T-helper 1 cell (primary cell): ENCODE results near the gene MS4A6E.
"Not testable (repeated sequence)": the region's sequence is repeated elsewhere in the genome, so short reads cannot be mapped to it uniquely, and the experiment has no call there.

Experiments
- DNase-seq, 5 donors: peaks; one replicate each; pipeline ENCODE4 v3.0.0-alpha.2; 2012 to 2020
- total RNA-seq, 4 donors: gene quantifications; one replicate each; lab custom pipeline; 2026; lab: John Stamatoyannopoulos, UW

Gene MS4A6E
- total RNA-seq = 0 reads per million in 4 donors

GRCh38 chr11:60326955-60327354, at the start of gene MS4A6E:
MS4A6E (plus strand) TSS chr11:60327255; CDS start chr11:60334896, 7,641 bp downstream.
- DNase-seq = no peak

GRCh38 chr11:60280412-60280811, 46.6 kb upstream of the MS4A6E start, which contains the start of gene MS4A4A:
MS4A4A (plus strand) TSS chr11:60280666; CDS start chr11:60280676, 10 bp downstream.
- no peak for DNase-seq

- DNase-seq = no peak
Observed at GRCh38 chr11:60281485-60281884, 45.6 kb upstream of the MS4A6E start.

- no peak for DNase-seq
Observed at GRCh38 chr11:60282286-60282685, 44.8 kb upstream of the MS4A6E start.

- not testable (repeated sequence) for DNase-seq
Observed at GRCh38 chr11:60285411-60286126, 41.5 kb upstream of the MS4A6E start.

- no peak for DNase-seq
Observed at GRCh38 chr11:60288531-60288930, 38.5 kb upstream of the MS4A6E start.

- DNase-seq = no peak
Observed at GRCh38 chr11:60292145-60292544, 34.9 kb upstream of the MS4A6E start.

GRCh38 chr11:60301178-60301577, 25.9 kb upstream of the MS4A6E start:
- no peak for DNase-seq

GRCh38 chr11:60301884-60302283, 25.2 kb upstream of the MS4A6E start:
- not testable (repeated sequence) for DNase-seq

GRCh38 chr11:60303661-60304060, 23.4 kb upstream of the MS4A6E start:
- DNase-seq = no peak

GRCh38 chr11:60305906-60306619, 21.0 kb upstream of the MS4A6E start:
- no peak for DNase-seq

- peak in 1 of 5 donors; percentile 1 for DNase-seq
Observed at GRCh38 chr11:60307507-60308195, 19.4 kb upstream of the MS4A6E start.

- no peak for DNase-seq
Observed at GRCh38 chr11:60310407-60310998, 16.6 kb upstream of the MS4A6E start.

GRCh38 chr11:60314635-60315321, 12.3 kb upstream of the MS4A6E start:
- DNase-seq = no peak

- DNase-seq = no peak
Observed at GRCh38 chr11:60315871-60316270, 11.2 kb upstream of the MS4A6E start.

- DNase-seq = no peak
Observed at GRCh38 chr11:60316317-60316716, 10.7 kb upstream of the MS4A6E start.

- no peak for DNase-seq
Observed at GRCh38 chr11:60318726-60319125, 8.3 kb upstream of the MS4A6E start.

- DNase-seq = no peak
Observed at GRCh38 chr11:60321051-60321450, 6.0 kb upstream of the MS4A6E start.

- no peak for DNase-seq
Observed at GRCh38 chr11:60328460-60328859, 1.4 kb downstream of the MS4A6E start.

- DNase-seq = no peak
Observed at GRCh38 chr11:60332846-60333245, 5.8 kb downstream of the MS4A6E start.

- peak; percentile 11 to 46 (median 33) for DNase-seq
Observed at GRCh38 chr11:60334005-60334620, 7.1 kb downstream of the MS4A6E start.
